Measurements from ENCODE around the gene ADAT3. TPM values are rescaled to one million over a fixed set of nuclear protein-coding genes. Genes with fewer than 3 reads are reported as not detected.
A peak's percentile ranks its signal among the peaks of the same experiment; 100 is the strongest.

The ADAT3 gene
- total and polyA plus RNA-seq, 2 of the 4 experiments (the other 2 are of a cell fraction): 0.36 to 2.8 TPM

DNA sequence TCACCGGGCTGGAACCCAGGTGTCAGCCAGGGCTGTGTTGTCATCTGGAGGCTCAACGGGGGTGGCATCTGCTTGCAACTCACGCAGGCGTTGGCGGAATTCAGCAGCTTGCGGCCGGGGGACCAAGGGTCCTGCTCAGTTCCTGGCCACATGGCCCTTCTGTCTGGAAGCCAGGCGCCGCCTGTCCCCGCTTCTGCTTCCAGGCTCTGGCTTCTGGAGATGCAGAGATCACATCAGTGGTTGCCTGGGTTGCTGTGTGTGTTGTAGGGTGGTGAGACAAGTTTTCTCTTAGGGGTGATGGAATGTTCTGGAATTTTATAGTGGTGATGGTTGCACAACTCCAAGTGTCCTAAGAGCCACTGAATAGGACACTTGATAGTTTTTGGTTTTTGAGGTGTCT, 5.0 kb downstream of the ADAT3 start:
- Histone ChIP-seq H4K91ac (ENCODE audit: insufficient read depth, low read depth, low read length) (no peak overlapping the region), H3K9me3 (ENCODE audit: control insufficient read depth, insufficient read depth, low read length) (no peaks in the 10 kb centered on the region), H2BK5ac (ENCODE audit: low read depth, low read length, poor library complexity, severe bottlenecking) (no peak overlapping the region), H3K4me2 (ENCODE audit: low read depth, low read length) (no peak overlapping the region), H2BK20ac (ENCODE audit: low read depth, low read length) (no peak overlapping the region), H3K4me3 (ENCODE audit: insufficient read depth, low read depth, low read length) (no peak overlapping the region), H2AK9ac (replicated peaks; ENCODE audit: low read depth, low read length, poor library complexity) (no peak overlapping the region), H3K27ac (ENCODE audit: insufficient read depth, low read length) (no peak overlapping the region), H3K4ac (ENCODE audit: low read depth, low read length) (no peak overlapping the region), H3K9me1 (ENCODE audit: insufficient read depth, low read length) (peaks cover 7% of the 10 kb centered on the region; the same call in 1 of the 2 replicates), H2BK15ac (ENCODE audit: low read depth, low read length) (no peak overlapping the region), H3K36me3 (ENCODE audit: control insufficient read depth, insufficient read depth, low read length) (peaks cover 17% of the 10 kb centered on the region; the same call in 1 of the 2 replicates), H4K8ac (ENCODE audit: low read depth in 2 of 2, low read length in 2 of 2) (no peak overlapping the region), H3K79me1 (ENCODE audit: low read depth in 1 of 2, low read length in 2 of 2) (peaks cover 19 to 79% of the 10 kb centered on the region in 2 experiments), H3K4me1 (ENCODE audit: control insufficient read depth, insufficient read depth, low read length) (peaks cover 10% of the 10 kb centered on the region), H3K18ac (ENCODE audit: low read depth, low read length) (no peak overlapping the region), H3K14ac (replicated peaks; ENCODE audit: low read depth, low read length) (no peak overlapping the region), H4K20me1 (ENCODE audit: insufficient read depth, low read length) (peaks cover 62% of the 10 kb centered on the region), H2AFZ (replicated peaks; ENCODE audit: low read length, poor library complexity) (no peak overlapping the region), H2BK120ac (ENCODE audit: low read depth, low read length) (no peak overlapping the region), H2AK5ac (ENCODE audit: low read depth, low read length) (no peak overlapping the region), H3K23ac (ENCODE audit: low read depth, low read length) (no peak overlapping the region), H3K9ac (ENCODE audit: low read depth, low read length) (no peak overlapping the region), H3K27me3 (ENCODE audit: control insufficient read depth, insufficient read depth, low read length) (no peaks in the 10 kb centered on the region), H3K56ac (ENCODE audit: extremely low read depth, insufficient read depth, low read length) (no peak overlapping the region), H4K5ac (ENCODE audit: low read depth, low read length) (no peak overlapping the region)
- intact Hi-C loops (cut with micrococcal nuclease): no loop called here
- DNase-seq (peak; percentile 20), ATAC-seq (ENCODE audit: low read depth) (no peak)
- no TSS peak for BruUV-seq (replicated peaks)
- in situ Hi-C loops (cut with MboI; ENCODE audit: low sequenced_read_pairs): no loop called here
- ChIA-PET CTCF (no interaction called here), POLR2A (ENCODE audit: unreplicated experiment) (no interaction called here)
- dilution Hi-C loops (cut with HindIII; ENCODE audit: low sequenced_read_pairs, unreplicated experiment): no loop called here
- WGBS, 2 experiments (ENCODE audit: extremely low coverage in 2 of 2, insufficient read length in 1 of 2): 82% methylated on average over 6 of the region's 10 CpGs; no CpG with 5 or more reads in 1 of the 2 experiments
- TF ChIP-seq CEBPB (IDR thresholded peaks at IDR 0.05; ENCODE audit: low read depth, low read length) (peak; percentile 69), RFX5 (IDR thresholded peaks at IDR 0.05; ENCODE audit: low read depth, low read length) (no peak), SMC3 (IDR thresholded peaks at IDR 0.05; ENCODE audit: low read depth, low read length) (no peak)
- TF ChIP-seq, protein P1, sequence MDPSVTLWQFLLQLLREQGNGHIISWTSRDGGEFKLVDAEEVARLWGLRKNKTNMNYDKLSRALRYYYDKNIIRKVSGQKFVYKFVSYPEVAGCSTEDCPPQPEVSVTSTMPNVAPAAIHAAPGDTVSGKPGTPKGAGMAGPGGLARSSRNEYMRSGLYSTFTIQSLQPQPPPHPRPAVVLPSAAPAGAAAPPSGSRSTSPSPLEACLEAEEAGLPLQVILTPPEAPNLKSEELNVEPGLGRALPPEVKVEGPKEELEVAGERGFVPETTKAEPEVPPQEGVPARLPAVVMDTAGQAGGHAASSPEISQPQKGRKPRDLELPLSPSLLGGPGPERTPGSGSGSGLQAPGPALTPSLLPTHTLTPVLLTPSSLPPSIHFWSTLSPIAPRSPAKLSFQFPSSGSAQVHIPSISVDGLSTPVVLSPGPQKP (IDR thresholded peaks at IDR 0.05; ENCODE audit: borderline replicate concordance, low read depth, low read length): no peak
- TF ChIP-seq, protein P2, sequence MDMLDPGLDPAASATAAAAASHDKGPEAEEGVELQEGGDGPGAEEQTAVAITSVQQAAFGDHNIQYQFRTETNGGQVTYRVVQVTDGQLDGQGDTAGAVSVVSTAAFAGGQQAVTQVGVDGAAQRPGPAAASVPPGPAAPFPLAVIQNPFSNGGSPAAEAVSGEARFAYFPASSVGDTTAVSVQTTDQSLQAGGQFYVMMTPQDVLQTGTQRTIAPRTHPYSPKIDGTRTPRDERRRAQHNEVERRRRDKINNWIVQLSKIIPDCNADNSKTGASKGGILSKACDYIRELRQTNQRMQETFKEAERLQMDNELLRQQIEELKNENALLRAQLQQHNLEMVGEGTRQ (IDR thresholded peaks at IDR 0.05; ENCODE audit: low read depth, low read length): no peak
- TF ChIP-seq, protein P3, sequence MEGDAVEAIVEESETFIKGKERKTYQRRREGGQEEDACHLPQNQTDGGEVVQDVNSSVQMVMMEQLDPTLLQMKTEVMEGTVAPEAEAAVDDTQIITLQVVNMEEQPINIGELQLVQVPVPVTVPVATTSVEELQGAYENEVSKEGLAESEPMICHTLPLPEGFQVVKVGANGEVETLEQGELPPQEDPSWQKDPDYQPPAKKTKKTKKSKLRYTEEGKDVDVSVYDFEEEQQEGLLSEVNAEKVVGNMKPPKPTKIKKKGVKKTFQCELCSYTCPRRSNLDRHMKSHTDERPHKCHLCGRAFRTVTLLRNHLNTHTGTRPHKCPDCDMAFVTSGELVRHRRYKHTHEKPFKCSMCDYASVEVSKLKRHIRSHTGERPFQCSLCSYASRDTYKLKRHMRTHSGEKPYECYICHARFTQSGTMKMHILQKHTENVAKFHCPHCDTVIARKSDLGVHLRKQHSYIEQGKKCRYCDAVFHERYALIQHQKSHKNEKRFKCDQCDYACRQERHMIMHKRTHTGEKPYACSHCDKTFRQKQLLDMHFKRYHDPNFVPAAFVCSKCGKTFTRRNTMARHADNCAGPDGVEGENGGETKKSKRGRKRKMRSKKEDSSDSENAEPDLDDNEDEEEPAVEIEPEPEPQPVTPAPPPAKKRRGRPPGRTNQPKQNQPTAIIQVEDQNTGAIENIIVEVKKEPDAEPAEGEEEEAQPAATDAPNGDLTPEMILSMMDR (conservative IDR thresholded peaks at IDR 0.05; ENCODE audit: low read depth, low read length): no peak

Measured in IMR-90 (cell line).